COR-L47 (cell line): ENCODE measurements around the gene AIRE.
"Not testable (repeated sequence)": the region's sequence is repeated elsewhere in the genome, so short reads cannot be mapped to it uniquely, and the experiment has no call there.

Experiments used
- DNase-seq: peaks from one replicate; lab custom pipeline; 2025; lab: John Stamatoyannopoulos, UW

The AIRE gene

DNA sequence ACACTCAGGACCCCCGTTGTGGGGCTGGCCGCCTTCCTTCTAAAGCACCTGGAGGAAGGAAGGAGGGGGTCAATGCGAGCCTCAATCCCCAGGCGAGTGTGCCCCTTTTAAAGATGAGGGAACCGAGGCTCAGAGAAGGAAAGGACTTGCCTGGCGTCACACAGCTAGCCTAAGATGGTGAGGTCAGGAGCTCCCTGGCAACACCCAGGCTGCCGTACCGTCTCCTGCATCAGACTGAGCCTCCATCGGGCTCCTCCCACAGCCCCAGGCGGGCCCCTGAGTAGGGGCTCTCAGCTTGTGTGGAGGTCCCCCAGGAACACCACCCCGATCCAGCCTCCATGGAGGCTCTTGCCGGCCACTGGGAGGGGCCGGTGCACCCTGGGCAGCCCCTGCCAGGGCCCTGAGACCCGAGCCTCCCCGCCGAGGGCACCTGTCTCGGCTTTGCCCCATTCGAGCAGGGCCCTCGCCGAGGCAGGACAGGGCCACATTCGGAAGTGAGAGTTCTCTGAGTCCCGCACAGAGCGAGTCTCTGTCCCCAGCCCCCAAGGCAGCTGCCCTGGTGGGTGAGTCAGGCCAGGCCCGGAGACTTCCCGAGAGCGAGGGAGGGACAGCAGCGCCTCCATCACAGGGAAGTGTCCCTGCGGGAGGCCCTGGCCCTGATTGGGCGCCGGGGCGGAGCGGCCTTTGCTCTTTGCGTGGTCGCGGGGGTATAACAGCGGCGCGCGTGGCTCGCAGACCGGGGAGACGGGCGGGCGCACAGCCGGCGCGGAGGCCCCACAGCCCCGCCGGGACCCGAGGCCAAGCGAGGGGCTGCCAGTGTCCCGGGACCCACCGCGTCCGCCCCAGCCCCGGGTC, at the start of gene AIRE:
AIRE (plus strand) TSS at position 739 of the 855 bp plus-strand sequence. CDS start 131 bp downstream, outside the sequence.
- no peak for DNase-seq

GRCh38 chr21:44240353-44240752, 45.3 kb upstream of the AIRE start:
- DNase-seq = not testable (repeated sequence)

DNA sequence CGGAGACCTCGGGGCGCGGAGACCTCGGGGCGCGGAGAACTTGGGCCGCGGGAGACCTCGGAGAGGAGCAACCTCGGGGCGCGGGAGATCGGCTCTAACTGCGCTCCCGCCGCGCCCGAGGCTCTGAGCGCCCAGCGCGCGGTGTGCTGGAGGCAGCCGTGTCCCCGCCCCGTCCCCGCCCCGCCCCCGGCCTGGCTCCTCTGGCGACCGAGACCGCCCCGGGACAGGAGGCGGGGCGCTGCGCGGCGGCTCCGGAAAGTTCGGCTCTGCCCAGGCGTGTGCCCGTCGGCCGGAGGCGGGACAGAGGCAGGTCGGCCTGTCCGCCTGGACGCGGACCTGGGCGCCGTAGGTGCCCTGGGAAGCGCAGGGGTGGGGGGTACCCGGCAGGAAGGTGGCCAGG, 44.8 kb upstream of the AIRE start, which contains the start of gene ICOSLG:
ICOSLG (minus strand) TSS at position 102 of the 400 bp plus-strand sequence. CDS start 126 bp downstream, outside the sequence.
- not testable (repeated sequence) for DNase-seq

GRCh38 chr21:44241281-44241680, 44.4 kb upstream of the AIRE start:
- not testable (repeated sequence) for DNase-seq

GRCh38 chr21:44243980-44244379, 41.7 kb upstream of the AIRE start:
- DNase-seq = not testable (repeated sequence)

DNA sequence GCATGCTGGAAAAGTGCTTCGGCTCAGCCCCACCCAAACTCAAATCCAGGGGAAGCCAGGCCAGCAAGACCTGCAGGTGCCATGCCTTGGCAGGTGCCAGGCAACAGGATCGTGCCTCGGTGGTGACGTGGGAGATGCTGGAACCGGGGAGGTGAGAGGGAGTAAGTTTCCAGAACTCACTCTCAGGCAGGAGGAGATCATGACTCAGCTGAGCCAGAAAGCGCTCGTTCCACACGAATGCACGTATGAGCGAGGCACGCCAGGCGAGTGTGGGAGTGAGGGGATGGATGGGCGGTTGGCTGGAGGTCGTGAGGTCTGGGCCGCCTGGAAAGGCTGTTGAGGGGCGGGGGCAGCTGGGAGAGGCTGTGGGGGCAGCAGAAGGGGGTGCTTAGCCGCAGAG, 37.8 kb upstream of the AIRE start:
- not testable (repeated sequence) for DNase-seq

DNA sequence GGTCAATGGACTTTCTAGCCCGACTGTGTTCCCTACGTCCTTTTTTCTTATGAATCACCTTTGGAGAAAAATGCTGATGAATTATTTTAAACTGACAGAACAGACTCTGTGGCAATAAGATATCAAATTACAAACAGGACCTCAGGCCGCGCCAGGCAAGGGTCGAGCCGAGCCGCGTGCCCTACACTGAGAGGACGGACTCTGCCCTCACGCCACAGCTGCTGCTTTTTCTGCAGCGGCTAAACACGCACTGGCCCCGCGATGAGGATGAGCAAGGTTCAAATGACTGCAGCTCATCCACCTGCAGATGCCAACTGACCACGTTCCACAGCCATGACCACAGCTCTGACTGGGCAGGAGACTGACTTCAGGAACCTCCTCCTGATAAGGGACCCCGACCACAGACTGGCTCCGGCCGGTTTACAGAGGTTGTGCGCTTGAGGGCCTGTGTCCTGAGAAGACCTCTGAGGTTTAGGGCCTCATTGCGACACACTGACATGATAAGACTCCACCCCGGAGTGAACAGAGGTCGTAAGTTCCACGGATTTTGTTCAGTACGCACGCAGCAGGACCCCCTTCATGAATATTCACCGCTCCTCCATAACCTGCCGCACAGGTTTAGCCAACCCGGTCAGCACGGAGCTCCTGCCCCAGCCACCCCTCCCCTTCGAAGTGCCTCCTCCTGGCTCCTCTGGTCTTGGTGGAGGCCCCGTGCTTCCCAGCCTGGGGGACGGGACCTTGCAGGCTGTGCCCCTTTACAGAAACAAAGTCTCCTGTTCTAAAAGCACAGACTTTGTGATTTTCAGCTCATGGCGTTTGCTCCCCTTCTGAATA, 36.3 kb upstream of the AIRE start:
- not testable (repeated sequence) for DNase-seq

- no peak for DNase-seq
Measured at GRCh38 chr21:44253832-44254710, 31.6 kb upstream of the AIRE start.

GRCh38 chr21:44255511-44255981, 30.1 kb upstream of the AIRE start:
- no peak for DNase-seq

DNA sequence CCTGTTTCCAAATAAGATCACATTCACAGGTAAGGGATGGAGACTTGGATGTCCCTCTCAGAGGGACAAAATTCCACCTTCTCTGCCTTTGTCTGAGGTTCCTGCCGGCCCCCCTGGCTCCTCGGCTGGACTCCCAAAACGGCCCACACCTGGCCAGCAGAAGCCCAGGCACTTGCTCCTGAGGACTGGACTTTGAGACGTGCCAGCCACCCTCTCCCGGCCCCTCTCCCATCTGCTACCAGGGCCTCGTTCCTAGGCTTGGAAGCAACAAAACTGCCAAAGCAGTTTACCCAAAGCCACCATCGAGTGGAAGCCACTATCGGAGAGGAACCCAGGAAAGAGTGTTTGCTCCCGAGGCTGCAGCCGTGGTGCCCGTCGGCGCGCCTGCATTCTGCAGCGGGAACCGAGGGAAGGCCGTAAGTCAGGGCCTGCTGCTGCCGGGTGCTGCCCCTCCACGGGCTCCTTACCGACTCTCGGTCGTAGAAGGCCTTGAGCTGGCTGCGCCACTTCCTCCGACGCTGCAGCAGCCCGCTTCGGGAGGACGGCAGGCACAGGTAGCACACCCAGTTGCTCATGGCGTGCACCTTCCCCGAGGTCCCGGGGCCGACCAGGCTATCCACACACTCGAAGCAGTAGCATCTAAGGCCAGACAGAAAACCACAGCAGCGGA, 27.5 kb upstream of the AIRE start:
- no peak for DNase-seq

GRCh38 chr21:44259082-44259705, 26.5 kb upstream of the AIRE start:
- no peak for DNase-seq

GRCh38 chr21:44260066-44260465, 25.6 kb upstream of the AIRE start:
- DNase-seq = no peak

GRCh38 chr21:44260791-44261631, 24.7 kb upstream of the AIRE start:
- DNase-seq = no peak

GRCh38 chr21:44261675-44262295, 23.9 kb upstream of the AIRE start, which contains the start of gene DNMT3L:
Gene DNMT3L, minus strand, starts transcription at chr21:44261897. Its CDS starts 638 bp downstream, at chr21:44261259.
- no peak for DNase-seq

DNA sequence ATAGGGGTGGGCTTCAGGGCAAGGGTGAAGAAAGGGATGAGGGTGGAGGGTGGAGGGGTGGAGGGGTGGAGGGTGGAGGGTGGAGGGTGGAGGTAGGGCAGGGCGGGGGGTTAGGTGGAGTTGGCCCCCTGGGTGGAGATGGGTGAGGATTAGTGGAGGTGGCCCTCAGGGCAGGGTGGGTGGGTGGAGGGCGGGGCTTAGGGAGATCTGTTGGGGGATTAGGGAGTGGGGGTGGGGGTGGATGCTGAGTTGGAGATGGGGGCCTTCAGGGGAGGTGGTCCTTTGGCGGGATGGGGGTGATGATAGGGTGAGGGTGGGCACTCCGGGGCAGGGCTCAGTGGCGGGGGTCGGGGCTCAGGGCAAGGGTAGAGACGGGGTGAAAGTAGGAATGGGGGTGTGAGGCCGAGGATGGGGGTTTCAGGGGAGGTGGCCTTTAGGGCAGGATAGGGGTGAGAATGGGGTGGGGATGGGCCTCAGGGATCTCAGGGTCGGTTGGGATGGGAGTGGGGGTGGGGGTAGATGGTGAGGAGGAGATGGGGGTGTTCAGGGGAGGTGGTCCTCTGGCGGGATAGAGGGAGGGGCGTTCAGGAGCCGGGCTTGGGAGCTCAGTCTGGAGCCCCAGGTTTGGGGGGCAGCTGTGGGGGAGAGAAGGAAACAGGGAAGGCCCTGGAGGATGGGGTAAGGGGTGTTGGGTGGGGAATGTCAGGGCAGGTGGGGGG, 23.2 kb upstream of the AIRE start:
- no peak for DNase-seq

- no peak for DNase-seq
Measured at GRCh38 chr21:44263221-44263760, 22.4 kb upstream of the AIRE start.

DNA sequence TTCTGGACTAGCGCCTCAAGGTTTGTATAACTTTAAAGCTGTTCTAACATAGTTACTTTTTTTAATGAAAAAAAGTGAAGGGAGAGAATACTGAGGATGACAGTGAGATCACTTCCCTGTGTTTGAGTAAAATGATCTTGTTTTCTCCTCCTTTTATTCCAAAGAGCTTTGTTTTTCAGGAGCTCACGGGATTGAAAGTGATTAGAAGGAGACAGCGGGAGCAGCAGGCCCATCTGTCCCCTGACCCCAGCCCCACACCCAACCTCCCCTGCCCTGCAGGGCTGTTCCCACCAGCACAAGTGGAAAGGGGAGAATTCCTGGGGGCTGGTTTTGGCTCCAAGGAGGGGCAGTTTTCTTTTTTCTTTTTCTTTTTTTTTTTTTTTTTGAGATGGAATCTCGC, 21.9 kb upstream of the AIRE start:
- no peak for DNase-seq

DNA sequence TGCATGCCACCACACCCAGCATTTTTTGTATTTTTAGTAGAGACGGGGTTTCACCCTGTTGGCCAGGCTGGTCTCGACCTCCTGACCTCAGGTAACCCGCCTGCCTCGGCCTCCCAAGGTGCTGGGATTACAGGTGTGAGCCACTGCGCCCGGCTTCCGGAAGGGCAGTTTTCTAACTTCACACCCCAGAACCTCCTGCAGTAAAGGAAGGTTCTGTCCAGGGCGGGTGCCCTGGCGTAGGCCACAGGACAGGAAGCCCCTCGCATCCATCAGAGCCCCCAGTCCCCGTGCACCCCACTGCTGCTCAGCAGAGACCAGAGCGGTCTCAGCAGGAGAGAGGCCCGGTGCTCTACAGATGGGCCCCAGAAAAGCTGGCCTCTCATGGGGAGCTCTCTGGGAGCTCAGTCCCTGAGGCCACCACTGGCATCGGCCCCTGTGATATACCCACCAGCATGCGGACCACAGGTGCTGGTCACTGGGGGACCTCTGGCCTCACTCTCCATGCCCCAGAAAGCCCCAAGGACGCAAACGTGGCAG, 19.9 kb upstream of the AIRE start:
- no peak for DNase-seq
